Activated CD8-positive, alpha-beta memory T cell treated with anti-CD3 and anti-CD28 coated beads for 4 hours (primary cell): Measurements from ENCODE around the gene IFNA13.

Experiments used
- DNase-seq, 2 donors: peaks; one replicate each; pipeline ENCODE4 v3.0.0-alpha.2; 2020; ENCODE audit warnings: low read depth in 2 of 2

The IFNA13 gene

GRCh38 chr9:21357479-21358460 is 10.1 kb downstream of the IFNA13 start:
- no peak for DNase-seq

DNA sequence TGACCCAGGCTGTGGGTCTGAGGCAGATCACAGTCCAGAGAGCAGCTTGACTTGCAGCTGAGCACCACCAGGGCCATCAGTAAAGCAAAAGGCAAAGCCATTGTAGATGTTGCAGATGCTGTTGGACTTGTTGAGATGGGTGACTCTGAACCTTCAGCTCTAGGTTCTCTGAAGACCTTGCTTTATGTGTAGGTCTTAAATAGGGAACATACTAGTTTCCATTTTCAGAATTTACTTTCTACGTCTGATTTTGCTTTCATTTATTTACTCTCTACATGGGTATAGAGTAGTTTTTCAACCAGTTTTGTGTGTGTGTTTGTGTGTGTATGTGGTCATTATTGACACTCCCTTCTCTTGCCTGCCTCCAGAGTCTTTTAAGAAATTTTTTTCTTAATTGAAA is 17.1 kb downstream of the IFNA13 start, which contains the start of gene IFNA6:
TSS of gene IFNA6 (minus strand) at position 101 of the 400 bp plus-strand sequence. CDS start at position 101, 0 bp downstream.
- no peak for DNase-seq

DNA sequence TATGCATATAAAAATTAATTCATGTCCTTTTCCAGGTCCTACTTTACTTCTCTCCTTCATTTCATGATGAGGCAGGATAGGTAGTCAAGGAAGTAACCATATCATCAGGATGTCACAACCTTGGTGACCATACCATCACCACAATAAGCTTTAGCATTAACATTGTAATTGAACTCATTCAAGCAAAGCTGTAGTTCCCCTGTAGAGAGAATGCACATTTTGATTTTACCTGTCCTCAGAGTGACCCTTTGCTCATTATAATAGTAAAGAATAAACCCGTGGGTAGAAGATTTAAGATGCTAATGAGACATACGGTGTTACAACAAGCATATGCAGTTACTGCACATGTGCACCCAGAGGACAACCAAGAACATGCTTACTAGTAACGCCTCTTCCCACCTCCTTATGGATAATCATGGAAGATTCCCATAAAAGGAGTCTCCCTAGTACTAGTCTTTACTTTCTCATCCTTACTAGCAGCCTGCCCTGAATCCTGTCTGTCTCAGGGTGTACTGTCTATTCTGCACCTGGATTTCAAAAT is 19.4 kb downstream of the IFNA13 start:
- no peak for DNase-seq

- no peak for DNase-seq
Observed at GRCh38 chr9:21340735-21341134, 27.1 kb downstream of the IFNA13 start.

DNA sequence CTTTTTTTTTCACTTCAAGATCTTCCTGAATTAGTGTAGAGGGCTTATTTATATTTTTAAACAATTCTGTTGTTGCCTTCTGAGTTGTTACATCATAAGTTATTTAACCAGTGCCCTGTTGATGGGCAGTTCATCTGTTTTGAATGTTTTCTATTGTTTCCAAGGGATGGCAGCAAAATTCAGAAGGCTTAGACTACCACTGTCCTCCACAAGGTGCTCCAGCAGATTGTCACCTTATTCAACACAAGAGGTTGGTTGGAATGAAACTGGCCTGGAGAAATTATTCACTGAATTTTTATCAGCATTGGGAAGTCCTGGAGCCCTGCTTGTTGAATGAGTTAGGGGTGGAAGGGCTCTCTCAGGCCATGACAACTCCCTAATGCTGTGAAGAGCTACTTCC is 31.4 kb downstream of the IFNA13 start:
- DNase-seq: no peak

GRCh38 chr9:21334701-21335632 is 32.9 kb downstream of the IFNA13 start, which contains the start of gene KLHL9:
Gene KLHL9, minus strand, starts transcription at chr9:21335404. Its CDS starts 545 bp downstream, at chr9:21334859.
- peak; percentile 73 to 77 for DNase-seq

DNA sequence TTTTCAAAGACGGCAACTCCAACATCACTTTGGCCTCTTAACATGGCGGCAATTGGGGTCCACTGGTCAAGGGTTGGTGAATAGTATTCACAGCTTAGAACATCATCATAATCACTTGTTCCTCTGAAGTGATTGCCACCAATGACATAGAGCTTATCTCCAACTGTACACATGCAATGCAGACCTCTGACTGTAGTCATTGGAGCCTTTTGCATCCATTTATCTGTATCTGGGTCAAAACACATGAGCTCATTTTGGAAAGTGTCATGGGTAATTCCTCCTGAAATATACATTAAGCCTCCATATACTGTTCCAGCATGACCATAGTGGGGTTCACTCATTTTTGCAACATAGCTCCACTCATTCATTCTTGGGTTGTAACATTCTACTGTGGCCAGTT is 34.6 kb downstream of the IFNA13 start:
- DNase-seq: no peak

DNA sequence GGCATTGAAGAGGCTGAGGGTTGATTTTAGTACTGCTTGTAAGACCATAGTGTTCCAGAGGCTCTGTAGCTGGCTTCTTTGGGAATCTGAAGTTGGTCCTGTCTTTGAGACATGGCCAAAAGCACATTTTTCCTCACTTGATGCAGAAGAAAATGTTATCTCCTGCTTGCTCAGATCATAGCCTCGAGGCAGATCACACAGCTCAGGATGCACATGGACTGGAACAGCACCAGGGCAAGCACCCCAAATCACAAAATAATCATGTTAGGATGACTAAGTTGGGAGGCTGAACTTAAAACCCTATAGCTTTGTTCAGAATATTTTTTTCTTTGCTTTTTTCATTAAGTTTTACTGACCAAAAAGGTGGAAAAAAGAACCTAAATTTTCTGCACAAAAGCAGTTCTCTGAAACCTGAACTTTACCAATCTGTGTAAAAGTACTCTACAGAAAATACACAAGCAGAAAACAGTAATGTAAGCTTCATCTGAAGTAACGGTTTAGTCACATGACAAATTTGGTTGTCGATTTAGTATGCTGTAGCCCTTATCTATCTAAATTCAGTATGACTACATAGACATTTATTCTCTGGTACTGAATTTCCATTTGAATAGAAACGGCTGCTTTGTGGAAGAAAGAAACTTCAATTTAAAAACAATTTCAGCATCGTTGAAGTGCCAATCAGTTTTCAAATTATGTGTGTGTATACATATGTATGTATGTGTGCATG is 36.0 kb downstream of the IFNA13 start:
- DNase-seq: no peak

DNA sequence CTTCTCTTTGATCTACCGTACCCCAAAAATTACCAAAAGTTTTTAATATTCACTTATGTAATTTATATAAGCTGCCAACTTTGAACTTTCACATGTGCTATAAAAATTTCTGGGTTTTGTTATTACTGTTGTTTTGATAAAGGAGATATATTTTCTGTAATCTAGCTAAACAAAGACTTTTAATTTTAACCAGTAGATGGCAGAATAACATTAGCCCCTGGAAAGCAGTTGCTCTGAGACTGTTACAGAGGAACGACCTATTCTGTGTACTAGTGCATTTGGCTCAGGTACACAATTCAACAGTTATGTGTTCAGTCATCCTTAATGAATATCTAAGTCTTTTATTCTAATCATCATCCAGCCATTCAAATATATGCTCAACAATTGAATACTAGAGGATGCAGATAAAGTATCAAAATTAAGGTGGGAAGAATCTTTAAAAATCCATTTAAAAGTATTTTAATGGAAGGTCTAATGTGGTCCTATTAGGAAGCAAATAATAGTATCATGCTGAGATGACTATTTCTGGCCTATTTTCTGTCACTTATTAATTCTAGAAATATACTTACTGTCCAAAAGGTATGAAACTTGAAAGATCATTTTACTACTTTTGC is 41.2 kb downstream of the IFNA13 start:
- no peak for DNase-seq

GRCh38 chr9:21324047-21324446 is 43.8 kb downstream of the IFNA13 start:
- no peak for DNase-seq

GRCh38 chr9:21322911-21323461 is 44.9 kb downstream of the IFNA13 start:
- no peak for DNase-seq

DNA sequence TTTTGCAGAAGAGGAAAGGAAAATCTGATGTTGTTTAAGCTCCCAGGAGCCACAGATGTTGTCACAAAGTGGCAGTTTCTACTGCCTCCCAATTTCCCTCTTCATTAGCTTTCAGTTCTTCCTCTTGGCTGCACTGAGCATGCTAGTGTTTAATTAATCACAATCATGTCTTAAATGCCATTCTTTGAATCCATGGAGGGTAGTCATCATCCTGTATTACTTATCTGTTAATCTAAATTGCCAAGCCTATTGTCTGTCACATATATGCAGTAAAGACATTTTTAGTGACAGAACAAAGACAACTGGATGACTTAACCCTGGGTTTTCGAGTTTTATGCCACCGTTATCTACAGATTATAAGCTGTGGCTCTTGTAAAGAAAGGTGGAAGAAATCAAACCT is 47.4 kb downstream of the IFNA13 start:
- DNase-seq: no peak

DNA sequence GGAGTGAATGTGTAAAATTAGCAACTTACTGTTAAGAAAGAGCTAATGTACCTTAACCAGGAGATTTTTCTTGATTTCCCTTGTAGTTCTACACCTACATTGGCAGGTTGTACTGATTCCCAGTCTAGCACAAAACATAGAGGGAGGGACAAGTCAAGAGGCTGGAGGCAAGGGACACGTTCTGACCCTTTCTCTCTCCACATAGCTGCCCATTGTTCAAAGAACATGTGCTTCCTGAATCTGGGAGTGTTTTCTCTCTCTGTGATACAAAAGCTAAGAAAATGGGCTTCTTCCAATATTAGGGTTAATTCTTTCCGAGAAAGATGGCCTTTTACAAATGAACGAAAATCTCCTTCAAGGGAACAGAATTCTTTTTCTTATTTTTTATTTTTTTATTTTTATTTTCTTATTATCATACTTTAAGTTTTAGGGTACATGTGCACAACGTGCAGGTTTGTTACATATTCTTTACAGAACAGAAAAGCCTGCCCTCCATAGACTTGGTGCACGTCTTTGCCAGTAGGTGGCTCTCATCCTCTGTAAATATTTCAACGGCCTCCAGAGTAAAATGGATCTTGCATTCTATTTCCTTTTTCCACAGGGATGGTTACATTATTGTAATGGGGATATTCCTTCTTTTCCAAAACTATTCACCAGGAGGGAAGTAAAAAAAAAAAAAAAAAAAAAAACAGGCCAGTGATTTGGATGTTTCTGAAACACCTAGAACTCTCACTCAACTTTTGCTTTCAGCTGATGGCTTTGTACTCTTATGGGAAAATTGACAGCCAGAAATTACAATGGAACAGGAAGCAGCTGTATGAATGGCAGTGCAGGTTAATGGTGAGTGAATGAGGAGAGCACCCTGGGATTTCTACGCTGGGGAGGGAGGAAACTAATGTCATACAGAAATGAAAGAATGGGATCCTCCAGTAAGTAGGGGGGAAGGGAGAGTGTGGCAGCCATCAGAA is 49.6 kb downstream of the IFNA13 start:
- no peak for DNase-seq
